ENCODE measurements around the gene NDUFA13.

NDUFA13 gene

GRCh38 chr19:19530423-19530804, 14.4 kb downstream of the NDUFA13 start:
- TF ChIP-seq GATA3 (IDR thresholded peaks at IDR 0.05; ENCODE audit: low read depth, low read length) (no peak), GATA2 (IDR thresholded peaks at IDR 0.05; ENCODE audit: low read depth, low read length) (no peak)

GRCh38 chr19:19530889-19531288, 14.9 kb downstream of the NDUFA13 start:
- TF ChIP-seq GATA3 (IDR thresholded peaks at IDR 0.05; ENCODE audit: low read depth, low read length) (no peak), GATA2 (IDR thresholded peaks at IDR 0.05; ENCODE audit: low read depth, low read length) (no peak)

- TF ChIP-seq GATA2 (IDR thresholded peaks at IDR 0.05; ENCODE audit: low read depth, low read length) (no peak), GATA3 (IDR thresholded peaks at IDR 0.05; ENCODE audit: low read depth, low read length) (no peak)
Measured at GRCh38 chr19:19531951-19532805, 16.2 kb downstream of the NDUFA13 start.

- TF ChIP-seq GATA2 (IDR thresholded peaks at IDR 0.05; ENCODE audit: low read depth, low read length) = no peak
- TF ChIP-seq GATA3 (IDR thresholded peaks at IDR 0.05; ENCODE audit: low read depth, low read length) = no peak
Measured at GRCh38 chr19:19532806-19533701, 17.0 kb downstream of the NDUFA13 start.

- TF ChIP-seq GATA2 (IDR thresholded peaks at IDR 0.05; ENCODE audit: low read depth, low read length) = no peak
- no peak for TF ChIP-seq GATA3 (IDR thresholded peaks at IDR 0.05; ENCODE audit: low read depth, low read length)
Measured at GRCh38 chr19:19533841-19534240, 17.8 kb downstream of the NDUFA13 start.

GRCh38 chr19:19534556-19535265, 18.7 kb downstream of the NDUFA13 start:
- TF ChIP-seq GATA3 (IDR thresholded peaks at IDR 0.05; ENCODE audit: low read depth, low read length) = no peak
- TF ChIP-seq GATA2 (IDR thresholded peaks at IDR 0.05; ENCODE audit: low read depth, low read length) = no peak

GRCh38 chr19:19535311-19536191, 19.5 kb downstream of the NDUFA13 start:
- TF ChIP-seq GATA3 (IDR thresholded peaks at IDR 0.05; ENCODE audit: low read depth, low read length) (no peak), GATA2 (IDR thresholded peaks at IDR 0.05; ENCODE audit: low read depth, low read length) (no peak)

- no peak for TF ChIP-seq GATA2 (IDR thresholded peaks at IDR 0.05; ENCODE audit: low read depth, low read length)
- no peak for TF ChIP-seq GATA3 (IDR thresholded peaks at IDR 0.05; ENCODE audit: low read depth, low read length)
Measured at GRCh38 chr19:19537075-19538048, 21.3 kb downstream of the NDUFA13 start.

GRCh38 chr19:19538061-19538784, 22.2 kb downstream of the NDUFA13 start, which contains the start of gene CILP2:
Gene CILP2, plus strand, starts transcription at chr19:19538265. Its CDS starts 85 bp downstream, at chr19:19538350.
- no peak for TF ChIP-seq GATA3 (IDR thresholded peaks at IDR 0.05; ENCODE audit: low read depth, low read length)

GRCh38 chr19:19538785-19539166, 22.8 kb downstream of the NDUFA13 start:
- TF ChIP-seq GATA2 (IDR thresholded peaks at IDR 0.05; ENCODE audit: low read depth, low read length) (no peak), GATA3 (IDR thresholded peaks at IDR 0.05; ENCODE audit: low read depth, low read length) (no peak)

- TF ChIP-seq GATA2 (IDR thresholded peaks at IDR 0.05; ENCODE audit: low read depth, low read length) = no peak
- no peak for TF ChIP-seq GATA3 (IDR thresholded peaks at IDR 0.05; ENCODE audit: low read depth, low read length)
Measured at GRCh38 chr19:19539698-19540063, 23.7 kb downstream of the NDUFA13 start.
